LHCN-M2 (cell line): ENCODE results near the gene MSL2. TPM values are rescaled to one million over a fixed set of nuclear protein-coding genes. Genes with fewer than 3 reads are reported as not detected.
"Not testable (repeated sequence)": the region's sequence is repeated elsewhere in the genome, so short reads cannot be mapped to it uniquely, and the experiment has no call there.

Experiments
- DNase-seq: peaks from one replicate; pipeline ENCODE4 v3.0.0-alpha.2; 2012; ENCODE audit warnings: low read depth
- polyA plus RNA-seq: library from polyadenylated mRNA; unstranded; fragments of >200 nt; gene quantifications from one replicate; pipeline ENCODE4 v1.2.1, GENCODE V29; 2012; ENCODE audit warnings: missing spikeins
- total RNA-seq: library from RNA; depleted of rRNA; stranded (reverse); fragments of >200 nt; gene quantifications from 2 replicates; pipeline ENCODE4 v1.2.3, GENCODE V29; 2014; rRNA removed

MSL2 gene
- 7.6 and 9.1 TPM in 2 replicates for total RNA-seq
- polyA plus RNA-seq: 4.8 TPM

- no peak for DNase-seq
These were observed at the start of gene MSL2 for GRCh38 chr3:136196064-136196400. TSS of gene MSL2 (minus strand) at chr3:136196335. CDS start at chr3:136195113, 1,222 bp downstream.

DNA sequence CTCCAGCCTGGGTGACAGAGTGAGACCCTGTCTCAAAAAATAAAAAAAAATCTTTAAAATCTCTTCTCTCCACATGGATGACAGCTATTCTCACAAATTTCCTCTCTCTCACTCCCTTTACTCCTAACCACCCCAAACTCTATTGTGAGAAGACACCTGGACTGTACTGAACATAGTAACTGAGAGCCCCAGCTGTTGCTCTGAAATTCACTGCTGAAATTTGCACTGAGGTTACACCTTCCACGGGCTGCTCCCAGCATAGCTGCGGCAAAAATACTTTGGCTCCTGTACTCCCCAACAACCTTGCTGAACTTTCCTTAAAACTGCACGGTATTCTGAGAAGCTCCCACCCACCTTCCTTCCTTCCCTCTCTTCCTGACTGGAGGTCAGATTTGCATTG, 49.6 kb upstream of the MSL2 start:
- no peak for DNase-seq

DNA sequence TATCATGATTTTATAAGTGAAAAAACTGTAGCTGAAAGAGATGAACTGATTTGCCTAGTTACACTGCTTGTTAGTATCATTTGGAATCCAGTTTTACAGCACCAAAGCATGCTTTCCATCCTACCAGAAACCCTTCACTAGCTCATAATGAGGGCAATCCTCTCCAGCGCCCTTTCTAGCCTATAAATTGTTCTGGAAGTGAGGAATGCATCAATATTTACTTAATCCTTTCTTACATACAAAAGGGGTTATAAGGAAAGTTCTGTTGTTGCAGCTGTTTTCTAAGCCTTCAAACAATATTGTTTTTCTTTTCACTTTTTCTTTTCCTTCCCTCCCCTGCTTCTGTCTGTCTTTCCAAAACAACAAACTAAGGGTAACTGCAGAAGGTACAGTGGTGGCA, 43.0 kb upstream of the MSL2 start:
- peak; percentile 69 for DNase-seq

- DNase-seq: no peak
These were observed 42.0 kb upstream of the MSL2 start for GRCh38 chr3:136237961-136238649.

DNA sequence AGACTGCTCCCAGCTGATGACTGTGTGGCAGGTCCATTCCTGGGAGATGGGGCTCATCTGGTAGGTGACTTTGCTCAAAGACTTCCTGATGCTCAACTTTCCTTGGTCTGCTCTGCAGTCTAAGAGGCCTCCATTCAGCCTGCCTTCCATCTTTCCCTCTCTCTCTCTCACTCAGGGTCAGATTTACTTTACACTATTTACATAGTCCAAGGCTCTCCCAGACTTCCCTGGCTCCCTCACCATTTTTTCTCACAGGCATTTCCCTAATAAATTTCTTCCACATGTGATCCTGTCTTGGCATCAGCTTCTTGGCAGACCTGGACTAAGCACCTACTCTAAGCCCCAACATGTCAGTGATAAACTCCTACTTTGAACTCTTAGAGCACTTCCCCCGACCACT, 41.0 kb upstream of the MSL2 start:
- DNase-seq: no peak

DNA sequence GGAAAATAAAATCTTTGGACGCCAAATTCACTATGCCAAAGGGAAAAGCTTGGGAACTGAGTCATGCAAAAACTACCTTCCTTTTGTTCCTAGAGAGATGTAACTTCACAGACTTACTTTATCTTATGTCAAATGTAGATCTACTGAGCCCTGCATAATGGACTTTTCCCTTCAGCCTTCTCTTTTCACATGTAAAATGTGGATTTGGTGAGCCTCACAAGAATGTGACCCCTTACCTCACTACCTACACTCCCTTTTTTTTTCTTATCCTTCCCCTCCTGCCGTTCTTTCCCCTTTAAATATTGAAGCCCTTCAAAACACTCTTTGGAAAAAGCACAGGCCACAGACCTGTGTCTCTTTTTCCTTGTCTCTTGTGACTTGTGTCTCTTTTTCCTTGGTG, 40.0 kb upstream of the MSL2 start:
- no peak for DNase-seq

DNA sequence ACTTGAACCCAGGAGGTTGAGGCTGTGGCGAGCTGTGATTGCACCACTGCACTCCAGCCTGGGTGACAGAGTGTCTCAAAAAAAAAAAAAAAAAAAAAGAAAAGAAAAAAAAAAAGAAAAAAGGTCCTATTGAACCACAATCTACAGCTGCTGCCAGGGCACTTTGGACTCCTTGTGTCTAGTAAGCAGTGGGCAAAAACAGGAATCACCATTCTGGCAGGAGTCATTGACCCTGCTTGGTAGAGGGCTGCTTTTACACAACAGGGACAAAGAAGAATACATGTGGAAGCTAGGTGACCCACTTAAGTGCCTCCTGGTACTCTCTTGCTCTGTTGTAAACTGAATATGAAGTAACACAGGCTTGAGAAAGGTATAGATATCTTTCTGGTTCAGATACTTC, 39.4 kb upstream of the MSL2 start:
- DNase-seq: no peak

GRCh38 chr3:136232413-136232812, 36.3 kb upstream of the MSL2 start:
- no peak for DNase-seq

DNA sequence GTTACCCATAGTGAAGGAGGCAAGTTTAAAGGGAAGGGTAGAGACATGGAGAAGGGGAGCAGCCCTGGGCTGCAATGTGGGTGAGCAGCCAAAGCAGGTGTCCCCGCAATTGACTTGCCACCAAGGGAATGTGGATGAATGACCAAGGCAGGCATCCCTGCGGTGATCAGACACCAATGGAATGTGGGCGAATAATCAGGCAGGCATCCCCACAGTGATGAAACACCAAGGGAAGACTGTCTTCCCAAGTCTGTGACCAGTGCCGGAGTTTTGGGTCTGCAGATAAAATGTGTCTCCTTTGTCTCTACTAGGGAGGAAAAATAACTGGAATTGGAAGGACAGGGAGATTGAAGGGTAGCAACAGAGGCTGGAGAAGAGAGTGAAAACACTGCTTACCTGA, 26.6 kb upstream of the MSL2 start:
- peak; percentile 83 for DNase-seq

DNA sequence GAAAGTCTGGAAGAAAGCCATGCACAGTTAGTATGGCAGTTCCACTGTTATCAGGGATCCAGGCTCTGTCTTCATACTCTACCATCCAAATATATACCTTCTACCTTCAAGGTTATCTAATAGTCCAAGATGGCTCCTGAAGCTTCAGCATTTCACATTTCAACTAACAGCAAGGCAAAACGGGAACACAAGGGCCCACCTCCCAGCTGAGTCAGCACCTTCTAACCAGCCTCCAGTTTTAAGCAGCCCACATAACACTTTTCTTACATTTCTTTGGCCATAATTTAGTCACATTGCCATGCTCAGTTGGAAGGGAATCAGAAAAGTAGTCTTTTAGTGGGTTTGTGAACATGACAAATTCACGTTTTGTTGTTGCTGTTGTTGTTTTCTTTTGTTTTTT, 15.4 kb upstream of the MSL2 start:
- DNase-seq: no peak

- peak; percentile 44 for DNase-seq
These were observed 13.8 kb upstream of the MSL2 start for GRCh38 chr3:136209921-136210320.

DNA sequence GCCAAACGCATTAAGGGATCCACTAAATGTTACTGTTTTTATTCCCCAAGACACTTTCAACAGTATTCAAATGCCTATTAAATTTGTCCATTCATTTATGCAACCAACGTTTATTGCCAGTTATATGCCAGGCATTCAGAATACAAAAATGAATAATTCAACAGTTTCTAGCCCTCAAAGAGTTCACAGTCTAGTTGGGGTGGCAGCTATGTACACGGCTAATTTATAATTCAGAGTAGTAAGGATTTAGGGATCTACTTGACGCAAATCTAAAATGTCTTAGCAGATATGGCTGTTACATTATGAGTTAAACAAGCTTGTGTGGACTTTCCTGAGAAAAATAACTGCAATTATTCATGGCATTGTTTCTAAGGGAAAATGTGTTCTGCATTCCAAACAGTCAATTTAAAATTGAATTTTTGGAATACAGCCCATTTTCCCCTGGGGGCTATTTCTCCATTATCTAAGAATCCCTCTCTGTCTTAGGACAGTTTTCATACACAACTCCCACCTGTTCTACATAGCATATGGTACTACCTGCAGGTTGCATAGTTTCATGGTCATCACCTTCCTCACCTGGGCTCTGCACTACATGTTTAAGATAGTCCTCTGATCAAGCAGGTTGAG, 11.5 kb upstream of the MSL2 start:
- DNase-seq: no peak

GRCh38 chr3:136199219-136199618, 3.1 kb upstream of the MSL2 start:
- peak; percentile 62 for DNase-seq

- DNase-seq: not testable (repeated sequence)
These were observed 2.4 kb upstream of the MSL2 start for GRCh38 chr3:136198462-136199078.

GRCh38 chr3:136197159-136197793, 1.1 kb upstream of the MSL2 start:
- DNase-seq: no peak

DNA sequence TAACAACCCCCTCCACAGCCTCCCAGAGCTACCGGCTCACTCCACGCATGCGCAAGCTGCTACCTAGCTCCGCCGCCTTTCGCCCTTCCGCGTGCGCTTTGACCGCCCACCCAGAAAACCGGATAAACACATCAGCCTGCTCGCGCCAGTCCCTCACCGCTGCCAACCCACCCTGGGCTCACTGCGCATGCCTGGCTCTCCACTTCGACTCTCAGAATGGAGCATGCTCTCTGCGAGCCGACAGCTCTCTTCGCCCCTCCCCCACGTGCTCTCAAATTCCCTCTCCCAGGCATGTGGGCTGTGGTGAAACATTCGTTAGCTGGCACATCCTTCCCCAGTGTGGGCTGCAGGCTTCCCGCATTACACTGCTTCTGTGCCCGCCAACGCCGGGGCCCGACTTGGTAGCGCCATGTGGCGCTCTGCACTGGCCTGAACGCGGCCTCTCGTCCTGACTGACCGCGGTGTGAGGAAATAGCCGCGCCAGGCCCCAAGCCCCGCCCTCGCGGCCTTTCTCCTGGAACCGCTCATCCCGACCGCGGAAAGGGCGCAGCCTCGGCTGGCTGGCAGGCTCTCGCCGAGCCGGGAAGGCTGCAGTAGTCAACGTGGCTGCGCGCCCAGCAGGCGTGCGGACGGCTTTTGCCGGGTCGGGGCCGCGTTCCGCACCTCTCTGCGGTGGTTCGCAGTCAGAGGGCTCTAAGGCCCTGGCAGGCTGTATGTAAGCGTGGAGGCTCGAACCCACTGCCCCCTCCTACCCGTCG, 445 bp upstream of the MSL2 start:
- DNase-seq: peak; percentile 100

DNA sequence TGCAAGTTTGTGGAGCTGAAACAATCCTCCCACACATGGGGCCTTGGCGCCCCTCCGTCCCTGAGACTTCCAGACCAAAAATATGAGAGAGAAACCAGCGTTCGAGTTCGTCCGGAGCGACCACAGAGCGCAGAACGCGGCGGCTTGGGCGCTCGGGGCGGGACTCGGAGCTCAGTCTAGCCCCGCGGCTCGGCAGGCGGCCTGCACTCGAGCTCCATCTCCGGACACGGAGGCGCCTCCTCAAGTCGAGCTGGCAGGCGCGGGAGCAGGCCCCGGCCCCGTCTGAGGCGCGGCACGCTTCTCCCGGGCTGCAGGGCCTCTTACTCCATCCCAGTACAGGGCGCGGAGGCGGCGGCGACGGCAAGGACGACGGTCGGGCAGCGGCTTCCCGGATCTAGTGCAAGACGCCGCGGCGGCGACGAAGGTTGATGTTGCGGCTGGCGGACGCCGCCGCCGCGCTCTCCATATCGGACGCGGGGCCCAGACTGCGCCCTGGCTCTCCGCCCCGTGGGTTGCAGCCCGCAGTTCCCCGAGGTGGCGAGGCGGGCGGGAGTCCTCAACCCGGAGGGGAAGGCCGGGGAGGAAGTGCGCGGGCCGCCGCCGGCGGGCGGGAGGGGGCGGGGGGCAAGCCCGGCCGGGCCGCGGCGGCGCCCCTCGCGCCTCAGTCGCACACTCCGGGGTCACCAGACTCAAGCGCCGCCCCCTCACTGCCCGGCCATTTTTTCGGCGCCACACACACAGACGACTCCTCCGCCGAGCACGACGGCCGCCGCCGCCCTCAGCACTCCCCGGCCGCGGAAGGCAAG, 674 bp downstream of the MSL2 start:
- DNase-seq: peak; percentile 74

DNA sequence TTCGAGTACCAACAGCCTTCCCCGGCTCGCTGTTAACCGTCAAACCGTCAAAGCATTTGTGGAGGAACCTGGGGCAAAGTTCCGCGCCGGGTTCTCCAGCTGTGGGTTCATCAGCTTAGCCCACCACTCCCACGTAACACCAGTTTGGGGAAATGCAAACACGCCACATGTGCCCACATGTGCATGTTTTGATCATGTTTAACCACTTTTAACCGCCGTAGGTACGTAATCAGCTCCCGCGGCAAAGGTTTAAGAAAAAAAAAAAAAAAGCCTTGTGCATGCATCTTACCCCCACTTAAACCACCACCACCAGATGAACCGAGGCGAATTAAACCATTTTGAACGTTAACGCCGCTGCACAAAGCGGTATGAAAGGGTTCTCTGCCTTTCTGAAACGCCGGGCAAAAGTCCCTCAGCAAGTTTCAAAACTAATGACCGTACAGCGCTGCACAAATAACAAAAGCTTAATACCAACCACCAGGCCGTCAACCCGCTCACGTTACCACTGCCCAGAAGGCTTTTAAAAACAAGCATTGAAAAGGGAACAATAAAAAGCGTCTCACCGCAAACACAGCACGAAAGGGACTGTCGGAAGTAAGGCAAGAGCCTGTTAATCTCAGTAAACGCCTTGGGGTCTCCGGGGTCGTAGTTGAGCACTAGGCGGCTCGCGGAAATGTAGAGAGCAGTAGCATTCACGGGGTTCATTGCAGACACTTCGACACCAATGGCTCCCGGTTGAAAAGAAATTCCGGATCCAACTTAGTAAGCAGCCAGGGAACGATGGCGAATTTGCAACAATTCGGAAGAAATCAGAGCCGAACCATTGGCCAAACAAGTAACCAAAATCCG, 1.5 kb downstream of the MSL2 start:
- DNase-seq: peak; percentile 22

DNA sequence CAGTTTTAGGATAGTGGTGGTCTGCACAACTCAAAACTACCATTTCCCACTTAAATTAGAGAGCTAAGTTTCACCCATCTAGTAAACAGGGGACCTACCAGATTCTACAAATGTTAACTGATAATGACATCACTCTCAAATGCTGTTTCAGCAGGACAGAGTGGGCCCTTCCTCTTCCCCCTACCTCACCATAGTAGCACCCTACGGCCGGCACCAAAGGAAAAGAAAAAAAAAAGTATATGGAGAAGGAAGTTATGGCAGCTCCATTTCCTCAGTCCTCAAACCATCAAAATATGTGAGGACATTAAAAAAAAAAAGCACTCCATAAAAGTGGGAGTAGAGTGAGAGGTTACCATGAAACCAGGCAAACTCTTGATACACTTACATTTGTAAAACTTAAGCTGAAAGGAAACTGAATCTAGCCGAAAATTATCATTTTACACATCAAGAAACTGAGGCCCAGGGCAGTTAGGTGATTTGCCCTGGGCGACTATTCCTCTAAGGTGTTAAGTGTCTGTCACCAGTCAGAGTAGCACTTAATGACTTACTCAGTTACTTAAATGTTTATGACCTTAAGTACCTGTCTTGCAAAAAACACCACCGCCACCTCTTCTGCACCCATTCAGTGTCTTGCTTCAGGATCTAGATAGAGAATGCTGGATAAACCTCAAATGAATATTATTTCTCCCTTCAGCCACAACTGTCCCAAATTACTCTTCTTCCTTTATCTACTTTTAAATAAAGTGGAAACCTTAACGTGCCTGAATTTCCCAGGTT, 2.7 kb downstream of the MSL2 start:
- no peak for DNase-seq
